Activated CD4-positive, alpha-beta T cell treated with anti-CD3 and anti-CD28 coated beads, Interleukin-2, amount 50 U/mL, for 48 hours (primary cell): ENCODE measurements around the gene APOBEC2.

Experiments used
- DNase-seq, 2 experiments: peaks; one replicate each; pipeline ENCODE4 v3.0.0-alpha.2; 2020

The APOBEC2 gene

DNA sequence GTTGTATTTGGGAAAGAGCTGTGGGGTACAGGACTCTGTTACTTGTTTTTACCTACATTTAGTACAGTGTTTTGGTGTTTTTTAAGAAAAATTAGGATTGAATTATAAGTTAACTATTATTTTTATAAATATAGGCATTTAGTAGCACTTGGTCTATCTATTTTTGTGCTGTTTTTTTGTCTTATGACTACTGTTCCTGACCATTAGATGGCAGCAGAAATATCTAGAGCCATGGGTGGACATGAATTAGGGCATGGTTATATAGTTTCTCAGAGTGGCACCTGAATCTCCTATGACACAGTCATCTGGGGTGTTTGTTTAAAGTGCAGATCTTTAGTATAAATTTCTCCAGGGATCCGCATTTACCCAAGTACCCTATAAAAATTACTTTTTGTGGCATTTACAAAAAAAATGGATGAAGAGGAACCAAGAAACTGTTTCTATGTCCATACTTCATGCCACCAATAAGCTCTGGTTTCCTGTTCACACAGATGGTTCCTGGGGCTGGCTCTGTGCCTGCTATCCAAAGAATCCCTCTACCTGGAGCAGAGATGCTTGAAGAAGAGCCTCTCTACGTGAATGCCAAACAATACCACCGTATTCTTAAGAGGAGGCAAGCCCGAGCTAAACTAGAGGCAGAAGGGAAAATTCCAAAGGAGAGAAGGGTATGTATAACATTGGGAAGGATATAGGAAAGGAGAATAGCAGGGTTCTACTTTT, 39.6 kb downstream of the APOBEC2 start:
- DNase-seq: no peak

DNA sequence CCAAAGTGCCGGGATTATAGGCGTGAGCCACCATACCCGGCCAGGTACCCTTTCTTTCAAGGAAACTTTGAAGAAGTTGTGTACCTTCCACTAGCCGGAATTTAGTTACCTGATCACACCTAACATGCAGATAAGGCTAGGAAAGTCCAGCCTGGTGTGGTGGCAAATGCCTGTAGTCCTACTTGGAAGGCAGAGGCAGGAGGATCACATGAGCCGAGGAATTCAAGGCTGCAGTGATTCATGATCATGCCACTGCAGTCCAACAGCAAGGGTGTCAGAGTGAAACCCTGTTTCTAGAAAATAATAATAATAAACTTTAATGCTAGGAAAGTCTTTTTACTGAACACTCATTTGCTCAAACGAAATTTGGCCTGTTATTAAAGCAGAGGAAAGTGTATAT, 40.7 kb downstream of the APOBEC2 start:
- no peak for DNase-seq

DNA sequence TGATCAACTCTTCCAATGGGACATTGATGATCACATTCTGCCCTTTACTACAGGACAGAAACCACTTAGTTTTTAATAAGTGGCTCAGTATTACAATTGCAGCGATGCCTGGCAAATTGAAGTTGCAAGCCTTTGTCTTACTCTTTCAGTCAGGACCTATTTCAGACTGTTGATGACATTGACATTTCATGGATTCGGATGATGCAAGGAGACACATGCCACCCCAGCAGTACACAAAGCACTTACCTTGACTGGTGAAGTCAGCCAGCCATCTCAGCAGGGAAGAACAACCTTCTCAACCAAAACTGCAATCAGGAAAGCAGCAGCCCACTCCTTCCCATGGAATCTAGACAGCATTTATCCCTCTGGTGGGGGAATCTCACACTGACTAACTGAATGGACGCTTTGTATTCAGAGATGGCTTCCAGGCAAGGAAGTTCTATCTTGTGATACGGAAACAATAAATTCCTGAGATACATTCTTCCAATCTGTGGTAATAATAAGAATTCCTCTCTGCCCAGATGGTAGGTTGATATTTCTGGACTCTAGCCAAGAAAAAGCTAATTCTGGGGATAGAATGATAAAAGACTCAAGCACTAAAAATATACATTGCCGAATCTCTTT, 44.6 kb downstream of the APOBEC2 start:
- no peak for DNase-seq

DNA sequence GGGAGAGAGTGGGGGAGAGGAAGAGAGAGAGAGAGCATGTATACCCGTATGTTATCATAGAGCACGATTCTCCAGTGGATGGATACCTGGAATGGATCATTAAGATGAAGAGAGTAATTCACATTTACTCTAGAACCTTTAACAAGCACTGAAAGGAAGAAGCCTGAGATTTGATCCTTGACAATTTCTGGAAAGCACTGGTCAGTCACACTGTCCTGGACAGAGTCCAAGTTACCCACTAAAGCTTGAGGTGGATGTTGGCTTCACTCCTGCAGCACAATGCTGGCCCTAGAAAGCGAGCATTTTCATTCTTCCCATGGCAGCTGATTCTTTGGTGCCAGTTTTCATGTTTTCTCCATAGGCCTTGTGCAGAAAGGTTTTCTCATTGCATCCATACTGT, 45.4 kb downstream of the APOBEC2 start:
- no peak for DNase-seq

DNA sequence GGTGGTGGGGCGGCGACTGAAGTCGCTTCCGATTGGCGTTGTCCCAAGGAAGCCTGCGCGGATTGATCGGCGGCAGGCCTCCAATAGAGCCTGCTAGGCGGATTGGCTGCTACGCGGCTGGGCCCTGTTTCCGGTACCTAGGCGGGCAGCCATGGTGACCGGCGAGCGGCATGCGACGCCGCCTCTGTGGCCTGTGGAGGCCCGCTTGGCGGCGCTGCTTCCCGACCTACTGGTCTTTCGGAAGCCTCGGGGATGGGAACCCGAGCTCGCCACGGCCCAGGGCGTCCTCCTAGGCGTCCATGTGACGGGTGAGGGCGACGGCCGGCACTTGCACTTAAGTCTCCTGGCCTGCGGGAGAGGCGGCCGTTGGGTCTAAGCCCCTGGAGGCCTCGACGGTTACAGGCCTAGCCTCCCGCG, 47.9 kb downstream of the APOBEC2 start:
- peak; percentile 44 to 46 for DNase-seq

DNA sequence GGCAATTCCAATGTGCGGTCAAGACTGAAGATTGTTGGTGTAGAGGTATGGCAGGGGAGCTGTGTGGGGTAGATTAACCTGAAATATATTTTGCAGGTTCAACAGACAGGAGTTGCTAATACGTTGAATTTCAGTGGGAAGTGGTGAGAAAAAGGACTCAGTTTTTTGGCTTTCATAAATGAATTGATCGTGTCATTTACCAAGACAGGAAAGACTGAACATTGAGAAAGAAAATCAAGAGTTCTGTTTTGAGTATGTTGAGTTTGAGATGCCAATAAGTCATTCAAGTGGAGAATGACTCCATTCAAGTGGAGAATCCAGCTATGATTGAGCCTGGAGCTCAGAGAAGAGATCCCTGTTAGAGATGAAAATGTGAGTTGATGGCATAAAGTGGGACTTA, 50.8 kb downstream of the APOBEC2 start:
- no peak for DNase-seq

DNA sequence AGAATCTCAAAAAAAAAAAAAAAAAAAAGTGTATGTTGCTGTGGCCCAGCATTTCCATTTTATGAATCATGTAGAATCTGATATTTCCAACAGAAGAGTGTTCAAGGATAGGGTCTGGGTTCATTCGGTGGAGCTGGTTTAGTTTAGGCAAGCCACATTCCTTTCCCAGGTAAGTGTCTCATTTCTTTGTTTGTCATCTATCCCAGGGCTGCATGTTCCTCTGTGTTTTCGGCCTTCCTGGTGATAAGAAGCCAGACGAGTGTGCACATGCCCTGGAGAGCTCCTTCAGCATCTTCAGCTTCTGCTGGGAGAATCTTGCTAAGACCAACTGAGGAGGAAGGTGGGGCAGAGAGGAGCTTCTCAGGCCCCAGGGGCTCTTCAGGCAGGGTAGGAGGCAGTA, 58.0 kb downstream of the APOBEC2 start:
- DNase-seq: no peak
